Fibroblast of peridontal ligament (primary cell): Measurements from ENCODE around the gene PCCA.
A peak's percentile ranks its signal among the peaks of the same experiment; 100 is the strongest.
"Not testable (repeated sequence)": the region's sequence is repeated elsewhere in the genome, so short reads cannot be mapped to it uniquely, and the experiment has no call there.

ENCODE experiments used
- DNase-seq: peaks from one replicate; pipeline ENCODE4 v3.0.0-alpha.2; 2010; ENCODE audit errors: extremely low read depth

The PCCA gene

GRCh38 chr13:100088644-100089464 lies at the start of gene PCCA:
TSS of gene PCCA (plus strand) at chr13:100089093. CDS start at chr13:100089121, 28 bp downstream.
- DNase-seq = peak; percentile 86

- peak; percentile 6 for DNase-seq
Measured at GRCh38 chr13:100039740-100040139, 49.2 kb upstream of the PCCA start.

GRCh38 chr13:100040196-100040595 lies 48.7 kb upstream of the PCCA start:
- DNase-seq = peak; percentile 2

GRCh38 chr13:100044936-100045335 lies 44.0 kb upstream of the PCCA start:
- DNase-seq = no peak

- DNase-seq = no peak
Measured at GRCh38 chr13:100045355-100045754, 43.5 kb upstream of the PCCA start.

GRCh38 chr13:100051070-100051469 lies 37.8 kb upstream of the PCCA start:
- no peak for DNase-seq

GRCh38 chr13:100059827-100060226 lies 29.1 kb upstream of the PCCA start:
- no peak for DNase-seq

- DNase-seq = peak; percentile 56
Measured at GRCh38 chr13:100063333-100063732, 25.6 kb upstream of the PCCA start.

- no peak for DNase-seq
Measured at GRCh38 chr13:100063906-100064305, 25.0 kb upstream of the PCCA start.

- no peak for DNase-seq
Measured at GRCh38 chr13:100068133-100068931, 20.6 kb upstream of the PCCA start.

GRCh38 chr13:100069278-100069677 lies 19.6 kb upstream of the PCCA start:
- DNase-seq = peak; percentile 56

GRCh38 chr13:100075700-100076587 lies 12.9 kb upstream of the PCCA start:
- DNase-seq = no peak

- DNase-seq = not testable (repeated sequence)
Measured at GRCh38 chr13:100079003-100079402, 9.9 kb upstream of the PCCA start.

GRCh38 chr13:100083401-100083800 lies 5.5 kb upstream of the PCCA start:
- DNase-seq = not testable (repeated sequence)

GRCh38 chr13:100088273-100088643 lies 635 bp upstream of the PCCA start:
- peak; percentile 44 for DNase-seq

- peak; percentile 28 for DNase-seq
Measured at GRCh38 chr13:100089465-100090032, 656 bp downstream of the PCCA start.

GRCh38 chr13:100090861-100091260 lies 2.0 kb downstream of the PCCA start:
- DNase-seq = no peak

GRCh38 chr13:100091391-100091790 lies 2.5 kb downstream of the PCCA start:
- DNase-seq = no peak

GRCh38 chr13:100092273-100092672 lies 3.4 kb downstream of the PCCA start:
- not testable (repeated sequence) for DNase-seq

GRCh38 chr13:100095498-100095897 lies 6.6 kb downstream of the PCCA start:
- no peak for DNase-seq

GRCh38 chr13:100096526-100096925 lies 7.6 kb downstream of the PCCA start:
- DNase-seq = no peak

GRCh38 chr13:100097821-100098220 lies 8.9 kb downstream of the PCCA start:
- no peak for DNase-seq
